Suprapubic skin (tissue), 4 donors: ENCODE results near the gene MRPL3. TPM values are rescaled to one million over a fixed set of nuclear protein-coding genes. Genes with fewer than 3 reads are reported as not detected.

ENCODE experiments used
- DNase-seq, 2 donors: peaks; one replicate each; pipeline ENCODE4 v3.0.0-alpha.2; 2019; ENCODE audit warnings: low spot score in 2 of 2
- H3K27ac ChIP-seq: fragments of 200-600 bp; sonication (generic); one replicate; pipeline ENCODE4 v1.5.1; 2019
- H3K27me3 ChIP-seq: fragments of 200-600 bp; sonication (generic); one replicate; pipeline ENCODE4 v1.5.1; 2019
- H3K36me3 ChIP-seq: fragments of 200-600 bp; sonication (generic); one replicate; pipeline ENCODE4 v1.5.1; 2019
- H3K4me1 ChIP-seq: fragments of 200-600 bp; sonication (generic); one replicate; pipeline ENCODE4 v1.5.1; 2019
- H3K4me3 ChIP-seq: fragments of 200-600 bp; sonication (generic); one replicate; pipeline ENCODE4 v1.5.1; 2019; ENCODE audit warnings: mild to moderate bottlenecking
- H3K9me3 ChIP-seq: fragments of 200-600 bp; sonication (generic); one replicate; pipeline ENCODE4 v1.5.1; 2019
- EP300 ChIP-seq: sonication (generic); formaldehyde crosslinking; IDR thresholded peaks from one replicate; pipeline ENCODE4 v1.6.1; 2017; ENCODE audit warnings: antibody characterized with exemption
- POLR2A ChIP-seq, 2 donors: fragments of 450-650 bp; IDR thresholded peaks; one replicate each; pipeline ENCODE4 v1.6.1; 2017; ENCODE audit warnings: antibody characterized with exemption in 2 of 2, mild to moderate bottlenecking in 2 of 2, moderate library complexity in 2 of 2
- POLR2AphosphoS5 ChIP-seq, 3 donors: sonication (generic); formaldehyde crosslinking; IDR thresholded peaks; one replicate each; pipeline ENCODE4 v1.6.1; 2017; ENCODE audit warnings: antibody characterized with exemption in 3 of 3
- WGBS: methylation state at CpG from one replicate; pipeline ENCODE4 v1.1.5; 2018; 5-methylcytosine and 5-hydroxymethylcytosine counted together
- total RNA-seq, 4 donors: library from RNA; depleted of rRNA; stranded (reverse); fragments of >200 nt; gene quantifications; one replicate each; pipeline ENCODE4 v1.1.0, GENCODE V29; 2016
- TF ChIP-seq, protein P1 (sequence below), 2 donors: fragments of 200-600 bp in 1 of 2; fragments of 450-650 bp in 1 of 2; sonication (generic) in 1 of 2; IDR thresholded peaks; one replicate each; pipeline ENCODE4 v1.5.1; 2016 to 2019; ENCODE audit warnings: antibody characterized with exemption in 2 of 2, mild to moderate bottlenecking in 1 of 2, moderate library complexity in 1 of 2

Gene MRPL3
- total RNA-seq, 4 donors from 2014 or later = 55.4 to 71.9 (median 67.8) TPM

DNA sequence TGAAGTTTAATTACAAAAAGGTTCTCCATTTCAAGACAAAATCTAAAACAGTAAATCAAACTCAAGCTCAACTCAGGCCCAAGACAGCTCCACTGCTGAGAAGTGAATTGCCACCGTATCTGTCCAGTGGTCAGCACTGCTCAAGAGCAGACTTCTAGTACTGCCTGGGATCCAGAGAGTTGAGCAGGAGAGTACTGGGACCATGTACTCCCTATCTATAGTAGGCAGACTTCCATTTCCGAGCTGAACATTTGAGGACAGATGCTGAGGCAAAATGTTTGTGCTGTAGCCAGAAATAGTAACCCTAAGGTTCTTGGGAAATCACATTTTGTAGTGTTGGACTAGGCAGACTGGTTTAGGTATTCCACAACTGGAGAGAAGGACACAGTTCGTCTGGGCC lies 44.1 kb downstream of the MRPL3 start:
- Histone ChIP-seq H3K27me3 (no peaks in the 10 kb centered on the region), H3K4me1 (peaks cover 2% of the 10 kb centered on the region), H3K27ac (no peak overlapping the region), H3K4me3 (no peak overlapping the region), H3K36me3 (peaks cover 16% of the 10 kb centered on the region), H3K9me3 (no peaks in the 10 kb centered on the region)
- WGBS = 79% methylated on average over 3 of the region's 3 CpGs
- TF ChIP-seq POLR2AphosphoS5 (IDR thresholded peaks at IDR 0.05) (no peak), POLR2A (IDR thresholded peaks at IDR 0.05) (no peak), EP300 (no peak)
- TF ChIP-seq, protein P1, sequence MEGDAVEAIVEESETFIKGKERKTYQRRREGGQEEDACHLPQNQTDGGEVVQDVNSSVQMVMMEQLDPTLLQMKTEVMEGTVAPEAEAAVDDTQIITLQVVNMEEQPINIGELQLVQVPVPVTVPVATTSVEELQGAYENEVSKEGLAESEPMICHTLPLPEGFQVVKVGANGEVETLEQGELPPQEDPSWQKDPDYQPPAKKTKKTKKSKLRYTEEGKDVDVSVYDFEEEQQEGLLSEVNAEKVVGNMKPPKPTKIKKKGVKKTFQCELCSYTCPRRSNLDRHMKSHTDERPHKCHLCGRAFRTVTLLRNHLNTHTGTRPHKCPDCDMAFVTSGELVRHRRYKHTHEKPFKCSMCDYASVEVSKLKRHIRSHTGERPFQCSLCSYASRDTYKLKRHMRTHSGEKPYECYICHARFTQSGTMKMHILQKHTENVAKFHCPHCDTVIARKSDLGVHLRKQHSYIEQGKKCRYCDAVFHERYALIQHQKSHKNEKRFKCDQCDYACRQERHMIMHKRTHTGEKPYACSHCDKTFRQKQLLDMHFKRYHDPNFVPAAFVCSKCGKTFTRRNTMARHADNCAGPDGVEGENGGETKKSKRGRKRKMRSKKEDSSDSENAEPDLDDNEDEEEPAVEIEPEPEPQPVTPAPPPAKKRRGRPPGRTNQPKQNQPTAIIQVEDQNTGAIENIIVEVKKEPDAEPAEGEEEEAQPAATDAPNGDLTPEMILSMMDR (IDR thresholded peaks at IDR 0.05) = no peak
- DNase-seq = no peak

DNA sequence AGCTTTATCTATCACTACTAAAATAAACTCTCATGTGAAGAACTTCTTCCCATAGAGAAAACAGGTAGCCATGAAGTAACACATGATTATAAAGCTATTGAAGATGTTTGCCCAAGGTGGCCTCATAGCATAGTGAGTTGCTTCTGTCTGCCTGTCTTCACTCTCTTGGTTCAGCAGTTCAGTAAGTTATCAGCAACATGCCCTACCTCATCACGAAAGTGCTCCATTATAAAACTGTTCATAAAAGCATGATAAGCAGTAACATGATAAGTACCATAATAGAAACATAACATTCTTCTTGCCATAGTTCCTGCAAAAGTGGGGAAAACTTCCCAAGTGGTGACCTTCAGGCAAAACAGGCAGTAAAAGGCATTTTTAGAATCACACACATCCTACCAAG lies 45.6 kb downstream of the MRPL3 start:
- Histone ChIP-seq H3K4me1 (peaks cover 4% of the 10 kb centered on the region), H3K27me3 (no peaks in the 10 kb centered on the region), H3K36me3 (peaks cover 11% of the 10 kb centered on the region), H3K9me3 (no peaks in the 10 kb centered on the region), H3K4me3 (no peak overlapping the region), H3K27ac (no peak overlapping the region)
- DNase-seq = no peak
- TF ChIP-seq POLR2AphosphoS5 (IDR thresholded peaks at IDR 0.05) = no peak
- no peak for TF ChIP-seq EP300
- TF ChIP-seq, protein P1 (IDR thresholded peaks at IDR 0.05) = no peak
- no peak for TF ChIP-seq POLR2A (IDR thresholded peaks at IDR 0.05)
- WGBS = 96% methylated on average over 1 of the region's 1 CpG

DNA sequence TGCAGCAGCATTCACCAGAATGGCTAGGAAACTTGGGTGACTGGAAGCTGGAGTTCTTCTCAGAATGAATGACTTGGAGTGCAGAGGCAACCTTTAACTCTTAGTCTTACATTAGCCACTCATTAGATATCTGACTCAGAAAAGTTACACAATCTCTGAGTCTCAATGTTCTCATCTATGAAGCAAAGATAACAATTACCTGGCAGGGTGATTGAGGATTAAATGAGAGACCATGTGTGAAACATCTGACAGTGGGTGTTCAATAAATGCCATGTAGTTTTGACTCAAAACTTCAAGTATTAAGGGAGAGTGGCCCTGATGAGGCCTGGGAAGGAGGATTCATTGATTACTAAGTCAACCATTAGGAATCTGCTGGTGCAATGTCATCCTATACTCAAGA lies 48.3 kb downstream of the MRPL3 start:
- Histone ChIP-seq H3K27me3 (no peaks in the 10 kb centered on the region), H3K36me3 (no peaks in the 10 kb centered on the region), H3K4me1 (peaks cover 4% of the 10 kb centered on the region), H3K27ac (no peak overlapping the region), H3K9me3 (no peaks in the 10 kb centered on the region), H3K4me3 (no peak overlapping the region)
- no peak for DNase-seq
- no peak for TF ChIP-seq EP300
- no peak for TF ChIP-seq POLR2A (IDR thresholded peaks at IDR 0.05)
- TF ChIP-seq, protein P1 (IDR thresholded peaks at IDR 0.05) = no peak
- no peak for TF ChIP-seq POLR2AphosphoS5 (IDR thresholded peaks at IDR 0.05)

DNA sequence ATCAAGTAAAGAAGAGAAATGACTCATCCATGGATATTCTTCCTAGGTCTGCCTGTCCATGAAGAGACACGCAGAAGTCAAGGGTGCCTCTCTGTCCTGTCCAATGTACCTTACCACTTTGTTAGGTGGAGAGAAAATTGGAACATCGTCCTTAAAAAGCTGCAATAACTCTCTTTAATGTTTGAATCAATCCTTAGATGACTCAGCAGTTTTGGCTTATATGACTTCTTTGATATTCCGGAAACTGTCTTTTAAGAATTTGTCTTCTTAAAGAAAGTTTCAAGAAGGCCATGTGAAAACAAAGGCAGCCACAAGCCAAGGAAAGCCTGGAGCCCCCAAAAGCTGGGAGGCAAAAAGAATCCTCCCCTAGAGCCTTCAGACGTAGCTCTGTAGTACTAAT lies 49.2 kb downstream of the MRPL3 start:
- Histone ChIP-seq H3K9me3 (no peaks in the 10 kb centered on the region), H3K4me1 (peaks cover 4% of the 10 kb centered on the region), H3K4me3 (no peak overlapping the region), H3K27me3 (no peaks in the 10 kb centered on the region), H3K27ac (no peak overlapping the region), H3K36me3 (no peaks in the 10 kb centered on the region)
- TF ChIP-seq EP300 (no peak), POLR2AphosphoS5 (IDR thresholded peaks at IDR 0.05) (no peak), POLR2A (IDR thresholded peaks at IDR 0.05) (no peak)
- TF ChIP-seq, protein P1 (IDR thresholded peaks at IDR 0.05) = no peak
- DNase-seq = no peak
- WGBS = 64% methylated on average over 4 of the region's 4 CpGs

DNA sequence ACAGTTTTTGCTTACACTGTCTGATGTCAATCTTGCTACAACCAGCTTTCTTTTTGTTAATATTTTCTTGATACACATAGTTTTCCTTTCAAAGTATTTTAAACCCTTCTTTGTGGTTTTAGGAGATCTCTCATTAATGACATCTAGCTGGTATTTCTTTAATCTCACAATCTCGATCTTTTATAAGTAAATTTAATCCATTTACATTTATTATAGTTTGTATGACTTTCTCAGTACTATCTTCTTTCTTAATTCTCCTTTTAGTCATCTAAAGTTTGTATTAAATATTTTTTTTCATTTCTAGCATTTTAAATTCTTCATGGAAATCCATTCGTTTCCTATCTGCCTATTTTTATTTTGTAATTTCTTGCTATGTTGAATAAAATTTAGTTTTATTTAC lies 55.4 kb downstream of the MRPL3 start:
- TF ChIP-seq POLR2AphosphoS5 (IDR thresholded peaks at IDR 0.05) = no peak
- TF ChIP-seq, protein P1 (IDR thresholded peaks at IDR 0.05) = no peak
- no peak for TF ChIP-seq POLR2A (IDR thresholded peaks at IDR 0.05)
- H3K36me3 ChIP-seq = no peaks in the 10 kb centered on the region
- no peak overlapping the region for H3K27ac ChIP-seq
- H3K27me3 ChIP-seq = no peaks in the 10 kb centered on the region
- no peak for DNase-seq
- H3K9me3 ChIP-seq = no peaks in the 10 kb centered on the region
- H3K4me1 ChIP-seq = no peaks in the 10 kb centered on the region
- H3K4me3 ChIP-seq = no peak overlapping the region
- 97% methylated on average over 2 of the region's 2 CpGs for WGBS
